Esophagus squamous epithelium (tissue), 5 donors: ENCODE measurements around the gene DUSP9. TPM values are rescaled to one million over a fixed set of nuclear protein-coding genes. Genes with fewer than 3 reads are reported as not detected.

Experiments
- DNase-seq: peaks from one replicate; lab custom pipeline; 2025; lab: John Stamatoyannopoulos, UW
- H3K27ac ChIP-seq, 4 donors: fragments of 200-600 bp; sonication (generic); one replicate each; pipeline ENCODE4 v1.5.1; 2016 to 2019; ENCODE audit warnings: mild to moderate bottlenecking in 1 of 4
- H3K27me3 ChIP-seq, 4 donors: fragments of 200-600 bp; sonication (generic); 1 replicate in 3 of 4; 2 replicates in 1 of 4; pipeline versions ENCODE4 v1.5.1 to v1.6.0; 2017 to 2021; ENCODE audit warnings: antibody characterized with exemption in 1 of 4
- H3K36me3 ChIP-seq, 3 donors: fragments of 200-600 bp; sonication (generic); one replicate each; pipeline ENCODE4 v1.5.1; 2016 to 2019
- H3K4me1 ChIP-seq, 3 donors: fragments of 200-600 bp; sonication (generic); one replicate each; pipeline ENCODE4 v1.5.1; 2017 to 2019
- H3K4me3 ChIP-seq, 4 donors: fragments of 200-600 bp; sonication (generic); 1 replicate in 3 of 4; 2 replicates in 1 of 4; pipeline ENCODE4 v1.5.1; 2016 to 2019; ENCODE audit warnings: mild to moderate bottlenecking in 2 of 4, moderate library complexity in 1 of 4
- H3K9me3 ChIP-seq, 3 donors: fragments of 200-600 bp; sonication (generic); one replicate each; pipeline ENCODE4 v1.5.1; 2016 to 2019
- CTCF ChIP-seq, 6 experiments: fragments of 450-650 bp in 4 of 6; fragments of 200-600 bp in 2 of 6; sonication (generic) in 2 of 6; IDR thresholded peaks; one replicate each; pipeline ENCODE4 v1.5.1; 2016 to 2019; ENCODE audit warnings: antibody characterized with exemption in 6 of 6, mild to moderate bottlenecking in 4 of 6, moderate library complexity in 4 of 6
- POLR2A ChIP-seq, 4 donors: fragments of 450-650 bp; IDR thresholded peaks; one replicate each; pipeline ENCODE4 v1.6.1; 2017; ENCODE audit warnings: antibody characterized with exemption in 4 of 4, mild to moderate bottlenecking in 4 of 4, moderate library complexity in 3 of 4
- WGBS, 2 donors: methylation state at CpG; one replicate each; pipeline ENCODE4 v1.1.5; 2018; 5-methylcytosine and 5-hydroxymethylcytosine counted together
- intact Hi-C: fragments of 100-400 bp; cut with DNase I; formaldehyde crosslinking; loops from one replicate; pipeline ENCODE4 v1.15.0; 2022
- total RNA-seq, 4 donors: library from RNA; depleted of rRNA; stranded (reverse); fragments of >200 nt; gene quantifications; one replicate each; pipeline ENCODE4 v1.1.0, GENCODE V29; 2016
- donor health status: DM: yes; HTN: yes; CAD: no.

DUSP9 gene
- total RNA-seq, 4 donors from 2014 or later: 0.38 to 4.0 (median 1.3) TPM

GRCh38 chrX:153640045-153640686 is 6.8 kb upstream of the DUSP9 start:
- peaks cover 0 to 71% (median 19%) of the 10 kb centered on the region in 4 donors for H3K27me3 ChIP-seq
- intact Hi-C loops: no loop called here
- TF ChIP-seq CTCF (IDR thresholded peaks at IDR 0.05): no peak
- TF ChIP-seq POLR2A (IDR thresholded peaks at IDR 0.05): no peak
- 37% methylated on average over 2 of the region's 23 CpGs; no CpG with 5 or more reads in 1 of the 2 donors for WGBS, 2 donors
- DNase-seq: no peak
- no peaks in the 10 kb centered on the region for H3K9me3 ChIP-seq
- H3K27ac ChIP-seq: no peak overlapping the region
- peaks cover 0 to 33% (median 13%) of the 10 kb centered on the region in 3 donors for H3K4me1 ChIP-seq
- H3K36me3 ChIP-seq: no peaks in the 10 kb centered on the region
- H3K4me3 ChIP-seq: no peak overlapping the region

- TF ChIP-seq POLR2A (IDR thresholded peaks at IDR 0.05): no peak
- no peak for TF ChIP-seq CTCF (IDR thresholded peaks at IDR 0.05)
- no peak overlapping the region for H3K27ac ChIP-seq
These were observed 6.0 kb upstream of the DUSP9 start for GRCh38 chrX:153640736-153641575.

GRCh38 chrX:153641627-153642026 is 5.4 kb upstream of the DUSP9 start:
- TF ChIP-seq POLR2A (IDR thresholded peaks at IDR 0.05): no peak
- no peak for TF ChIP-seq CTCF (IDR thresholded peaks at IDR 0.05)
- WGBS, 2 donors: 30% methylated on average over 2 of the region's 8 CpGs; no CpG with 5 or more reads in 1 of the 2 donors
- Histone ChIP-seq H3K36me3 (no peaks in the 10 kb centered on the region), H3K4me3 (peak overlapping the region in 1 of 4 donors; percentile 25), H3K27ac (no peak overlapping the region), H3K27me3 (peaks cover 0 to 86% (median 24%) of the 10 kb centered on the region in 4 donors), H3K9me3 (no peaks in the 10 kb centered on the region), H3K4me1 (peaks cover 0 to 40% (median 13%) of the 10 kb centered on the region in 3 donors)
- intact Hi-C loops: no loop called here
- DNase-seq: no peak

More at GRCh38 chrX:153640736-153641575, 6.0 kb upstream of the DUSP9 start:
- 33 to 69% methylated on average over 3 to 20 of the region's 26 CpGs for WGBS, 2 donors
- no peak for DNase-seq
- H3K27me3 ChIP-seq: peaks cover 0 to 79% (median 22%) of the 10 kb centered on the region in 4 donors
- H3K4me3 ChIP-seq: no peak overlapping the region
- H3K9me3 ChIP-seq: no peaks in the 10 kb centered on the region
- H3K36me3 ChIP-seq: no peaks in the 10 kb centered on the region
- intact Hi-C loops: no loop called here
- H3K4me1 ChIP-seq: peaks cover 0 to 33% (median 13%) of the 10 kb centered on the region in 3 donors

GRCh38 chrX:153642051-153642654 is 4.8 kb upstream of the DUSP9 start:
- H3K27ac ChIP-seq: no peak overlapping the region
- peaks cover 0 to 91% (median 25%) of the 10 kb centered on the region in 4 donors for H3K27me3 ChIP-seq
- H3K4me3 ChIP-seq: peak overlapping the region in 2 of 4 donors; percentile 25 to 51
- no peaks in the 10 kb centered on the region for H3K9me3 ChIP-seq
- DNase-seq: no peak
- WGBS, 2 donors: no CpG with 5 or more reads among the region's 62 CpGs
- peaks cover under 1 to 45% (median 13%) of the 10 kb centered on the region in 3 donors for H3K4me1 ChIP-seq
- no peaks in the 10 kb centered on the region for H3K36me3 ChIP-seq
- intact Hi-C loops: no loop called here
- TF ChIP-seq POLR2A (IDR thresholded peaks at IDR 0.05): no peak
- no peak for TF ChIP-seq CTCF (IDR thresholded peaks at IDR 0.05)
